BJ (cell line): ENCODE measurements around the gene FAM3C. TPM values are rescaled to one million over a fixed set of nuclear protein-coding genes. Genes with fewer than 3 reads are reported as not detected.

Experiments used
- CTCF ChIA-PET: fragments of 350-600 bp; formaldehyde crosslinking; extraction: SDS; loops from one replicate; lab custom pipeline; 2021; ENCODE audit warnings: antibody characterized with exemption, inconsistent platforms; lab: Yijun Ruan, JAX
- POLR2A ChIA-PET: fragments of 300-600 bp; sonication (Branson Sonifier 250); formaldehyde crosslinking; extraction: SDS; loops from one replicate; lab custom pipeline; 2021; ENCODE audit warnings: antibody characterized with exemption; lab: Charles Lee
- DNase-seq: peaks from one replicate; pipeline ENCODE4 v3.0.0-alpha.2; 2011; ENCODE audit warnings: low read depth
- H3K27me3 ChIP-seq: 2 replicates; pipeline ENCODE4 v1.6.0; 2011; ENCODE audit warnings: low read length; ENCODE audit not compliant: control insufficient read depth, insufficient read depth
- H3K36me3 ChIP-seq: 2 replicates; pipeline ENCODE4 v1.5.1; 2011; ENCODE audit warnings: low read length; ENCODE audit not compliant: control insufficient read depth, insufficient read depth
- H3K4me3 ChIP-seq: 2 replicates; pipeline ENCODE4 v1.5.1; 2011; ENCODE audit warnings: low read depth, mild to moderate bottlenecking, control low read depth, low read length
- CTCF ChIP-seq: IDR thresholded peaks from 2 replicates; pipeline ENCODE4 v1.5.1; 2011; ENCODE audit warnings: low read depth, mild to moderate bottlenecking, control low read depth, inconsistent platforms, low read length, moderate library complexity; ENCODE audit not compliant: insufficient read depth
- polyA plus RNA-seq: library from polyadenylated mRNA; depleted of rRNA; stranded (reverse); fragments of >200 nt; gene quantifications from 2 replicates; pipeline ENCODE4 v1.2.3, GENCODE V29; 2011

The FAM3C gene
- polyA plus RNA-seq, 1 experiment, result 13.1 TPM

GRCh38 chr7:121390109-121390508 is 6.0 kb downstream of the FAM3C start:
- TF ChIP-seq CTCF, result no peak
- ChIA-PET CTCF (interaction anchor here (3.2 kb wide), 1 partner anchor 11 kb away, joined by 8 read pairs; no protein-coding TSS in a partner anchor), POLR2A (no interaction called here)
- Histone ChIP-seq H3K4me3 (no peak overlapping the region), H3K27me3 (no peaks in the 10 kb centered on the region), H3K36me3 (no peaks in the 10 kb centered on the region)
- DNase-seq, result no peak

- Histone ChIP-seq H3K36me3 (no peaks in the 10 kb centered on the region), H3K4me3 (no peak overlapping the region), H3K27me3 (no peaks in the 10 kb centered on the region)
- POLR2A ChIA-PET, result no interaction called here
- no peak for DNase-seq
- CTCF ChIA-PET, result interaction anchor here (3.2 kb wide), 1 partner anchor 10 kb away, joined by 8 read pairs; no protein-coding TSS in a partner anchor
- TF ChIP-seq CTCF, result no peak
These were observed 7.2 kb downstream of the FAM3C start for GRCh38 chr7:121388950-121389349.

- ChIA-PET CTCF (interaction anchor here (1.3 to 3.5 kb wide), 2 partner anchors 10 kb away, joined by 3 to 16 read pairs; partner anchors contain the start of gene FAM3C), POLR2A (no interaction called here)
- H3K4me3 ChIP-seq, result no peak overlapping the region
- no peak for TF ChIP-seq CTCF
- no peaks in the 10 kb centered on the region for H3K27me3 ChIP-seq
- DNase-seq, result no peak
- no peaks in the 10 kb centered on the region for H3K36me3 ChIP-seq
These were observed 10.3 kb downstream of the FAM3C start for GRCh38 chr7:121385800-121386179.

- no peaks in the 10 kb centered on the region for H3K36me3 ChIP-seq
- CTCF ChIA-PET, result interaction anchor here (1.3 to 3.5 kb wide), 3 partner anchors 10 to 11 kb away, joined by 3 to 16 read pairs (median 14); partner anchors contain the start of gene FAM3C
- POLR2A ChIA-PET, result no interaction called here
- H3K27me3 ChIP-seq, result no peaks in the 10 kb centered on the region
- no peak for DNase-seq
- no peak for TF ChIP-seq CTCF
- no peak overlapping the region for H3K4me3 ChIP-seq
These were observed 10.9 kb downstream of the FAM3C start for GRCh38 chr7:121385056-121385799.

GRCh38 chr7:121384265-121384664 is 11.8 kb downstream of the FAM3C start:
- no peak for TF ChIP-seq CTCF
- no peak for DNase-seq
- Histone ChIP-seq H3K36me3 (no peaks in the 10 kb centered on the region; the same call in 1 of the 2 replicates), H3K4me3 (no peak overlapping the region), H3K27me3 (no peaks in the 10 kb centered on the region)
- POLR2A ChIA-PET, result no interaction called here
- CTCF ChIA-PET, result interaction anchor here (0.8 to 3.0 kb wide), 3 partner anchors 11 to 136 kb away, joined by 3 to 14 read pairs (median 3); partner anchors contain the start of gene FAM3C
